Measurements from ENCODE around the gene TNS1.

The TNS1 gene

DNA sequence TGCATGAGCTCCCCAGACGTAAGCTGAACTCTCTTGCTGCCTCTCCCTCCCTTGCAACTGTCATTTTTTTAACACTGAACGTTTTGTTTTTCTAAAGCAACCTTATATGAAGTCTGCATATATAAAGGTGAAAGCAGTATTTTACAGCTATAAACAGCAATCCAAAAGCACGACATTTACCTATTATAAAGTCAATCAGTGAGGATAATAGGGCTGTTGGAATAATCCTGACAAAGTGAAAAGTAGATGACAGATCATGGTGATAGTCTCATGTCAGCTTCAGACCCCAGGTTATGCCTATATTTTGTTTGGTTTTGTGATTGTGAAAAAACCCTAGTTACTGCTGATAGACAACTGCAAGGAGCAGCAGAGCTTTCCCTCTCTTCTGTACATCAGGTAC lies 195.8 kb downstream of the TNS1 start:
- H3K27me3 ChIP-seq (replicated peaks; ENCODE audit: control insufficient read depth, insufficient read depth, low read length, poor library complexity, severe bottlenecking) = no peaks in the 10 kb centered on the region
- no peaks in the 10 kb centered on the region for H3K36me3 ChIP-seq (ENCODE audit: control insufficient read depth, insufficient read depth, low read length)
- H3K27ac ChIP-seq (ENCODE audit: insufficient read depth, low read length, poor library complexity, severe bottlenecking) = no peak overlapping the region
- H3K9me3 ChIP-seq (ENCODE audit: control insufficient read depth, low read length) = no peaks in the 10 kb centered on the region
- no peaks in the 10 kb centered on the region for H3K4me1 ChIP-seq (ENCODE audit: control insufficient read depth, insufficient read depth, low read length, poor library complexity, severe bottlenecking)
- DNase-seq = no peak
- no peak overlapping the region for H3K4me3 ChIP-seq (ENCODE audit: insufficient read depth, low read depth, low read length, poor library complexity, severe bottlenecking)

DNA sequence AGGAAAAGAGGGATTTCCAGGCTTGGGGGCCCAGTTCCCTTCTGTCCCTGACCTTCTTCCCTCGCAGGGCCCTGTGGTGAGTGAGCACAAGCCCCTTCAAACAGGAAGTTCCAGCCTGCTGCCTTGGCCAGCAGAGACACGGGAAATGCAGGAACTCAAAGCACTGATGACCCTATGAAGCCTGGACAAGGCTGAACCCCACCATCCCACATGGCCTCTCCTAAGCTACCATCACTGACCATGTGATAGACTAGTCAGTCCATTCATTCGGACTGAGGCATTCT lies 196.4 kb downstream of the TNS1 start:
- H3K27ac ChIP-seq (ENCODE audit: insufficient read depth, low read length, poor library complexity, severe bottlenecking) = no peak overlapping the region
- no peaks in the 10 kb centered on the region for H3K27me3 ChIP-seq (replicated peaks; ENCODE audit: control insufficient read depth, insufficient read depth, low read length, poor library complexity, severe bottlenecking)
- no peak overlapping the region for H3K4me3 ChIP-seq (ENCODE audit: insufficient read depth, low read depth, low read length, poor library complexity, severe bottlenecking)
- no peaks in the 10 kb centered on the region for H3K36me3 ChIP-seq (ENCODE audit: control insufficient read depth, insufficient read depth, low read length)
- no peaks in the 10 kb centered on the region for H3K9me3 ChIP-seq (ENCODE audit: control insufficient read depth, low read length)
- no peaks in the 10 kb centered on the region for H3K4me1 ChIP-seq (ENCODE audit: control insufficient read depth, insufficient read depth, low read length, poor library complexity, severe bottlenecking)
- no peak for DNase-seq

DNA sequence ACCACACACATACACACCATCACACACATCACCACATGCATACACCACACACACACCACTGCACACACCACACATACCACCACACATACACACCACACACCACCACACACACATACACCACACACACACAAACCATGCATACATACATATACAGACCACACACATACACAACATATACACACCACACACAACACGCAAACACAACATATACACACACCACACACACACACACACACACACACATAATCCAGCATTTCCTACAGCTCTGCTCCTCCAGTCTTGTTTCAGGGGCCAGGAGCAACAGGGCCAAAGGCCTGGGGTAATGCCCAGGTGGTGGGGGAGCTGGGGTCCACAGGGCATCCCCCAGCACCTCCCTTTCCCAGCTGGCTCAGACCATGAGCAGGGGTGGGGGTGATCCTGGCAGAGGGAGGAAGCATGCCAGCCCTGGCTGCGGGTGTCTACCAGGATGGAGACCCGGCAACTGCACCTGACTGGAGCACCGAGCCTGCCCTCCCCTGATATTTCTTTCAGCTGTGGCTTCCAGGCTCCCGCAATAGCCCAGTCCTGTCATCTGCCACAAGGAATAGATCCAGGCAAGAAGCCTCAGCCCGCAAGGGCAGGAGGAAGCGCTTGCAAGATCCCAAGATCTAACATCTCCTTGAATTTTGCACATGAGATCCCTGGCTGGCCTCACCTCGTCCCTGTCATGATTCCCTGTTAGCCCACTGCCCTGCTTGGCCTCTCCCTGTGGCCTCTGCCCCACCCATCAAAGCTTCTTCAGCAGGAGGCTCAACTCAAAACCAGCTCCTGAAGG lies 196.9 kb downstream of the TNS1 start:
- Histone ChIP-seq H3K4me1 (ENCODE audit: control insufficient read depth, insufficient read depth, low read length, poor library complexity, severe bottlenecking) (no peaks in the 10 kb centered on the region), H3K27ac (ENCODE audit: insufficient read depth, low read length, poor library complexity, severe bottlenecking) (no peak overlapping the region), H3K36me3 (ENCODE audit: control insufficient read depth, insufficient read depth, low read length) (no peaks in the 10 kb centered on the region), H3K9me3 (ENCODE audit: control insufficient read depth, low read length) (no peaks in the 10 kb centered on the region), H3K27me3 (replicated peaks; ENCODE audit: control insufficient read depth, insufficient read depth, low read length, poor library complexity, severe bottlenecking) (no peaks in the 10 kb centered on the region), H3K4me3 (ENCODE audit: insufficient read depth, low read depth, low read length, poor library complexity, severe bottlenecking) (no peak overlapping the region)
- no peak for DNase-seq

- DNase-seq = no peak
- no peaks in the 10 kb centered on the region for H3K4me1 ChIP-seq (ENCODE audit: control insufficient read depth, insufficient read depth, low read length, poor library complexity, severe bottlenecking)
- H3K27ac ChIP-seq (ENCODE audit: insufficient read depth, low read length, poor library complexity, severe bottlenecking) = no peak overlapping the region
- H3K36me3 ChIP-seq (ENCODE audit: control insufficient read depth, insufficient read depth, low read length) = no peaks in the 10 kb centered on the region
- no peak overlapping the region for H3K4me3 ChIP-seq (ENCODE audit: insufficient read depth, low read depth, low read length, poor library complexity, severe bottlenecking)
- H3K9me3 ChIP-seq (ENCODE audit: control insufficient read depth, low read length) = no peaks in the 10 kb centered on the region
- no peaks in the 10 kb centered on the region for H3K27me3 ChIP-seq (replicated peaks; ENCODE audit: control insufficient read depth, insufficient read depth, low read length, poor library complexity, severe bottlenecking)
These were observed 197.8 kb downstream of the TNS1 start for GRCh38 chr2:217804791-217805667.

DNA sequence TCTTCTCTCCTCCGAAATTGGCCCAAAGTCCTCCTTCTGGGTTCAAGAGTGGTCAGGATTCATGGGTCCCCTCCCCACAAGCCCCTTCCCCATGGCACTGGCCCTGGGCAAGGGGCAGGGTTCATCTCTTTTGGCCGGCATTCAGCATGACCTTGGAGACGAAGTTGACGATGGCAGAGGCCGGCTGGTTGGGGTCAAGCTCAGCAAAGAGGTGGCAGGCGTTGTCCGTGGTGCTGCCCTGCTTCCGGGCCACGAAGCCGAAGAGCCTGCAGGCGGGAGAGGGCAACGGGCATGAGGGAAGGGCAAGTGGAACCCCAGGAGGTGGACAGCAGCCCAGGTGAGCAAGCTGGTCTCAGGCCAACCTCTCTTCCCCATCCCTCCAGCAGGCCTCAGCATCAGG lies 198.5 kb downstream of the TNS1 start:
- no peaks in the 10 kb centered on the region for H3K4me1 ChIP-seq (ENCODE audit: control insufficient read depth, insufficient read depth, low read length, poor library complexity, severe bottlenecking)
- no peaks in the 10 kb centered on the region for H3K36me3 ChIP-seq (ENCODE audit: control insufficient read depth, insufficient read depth, low read length)
- H3K9me3 ChIP-seq (ENCODE audit: control insufficient read depth, low read length) = no peaks in the 10 kb centered on the region
- H3K27ac ChIP-seq (ENCODE audit: insufficient read depth, low read length, poor library complexity, severe bottlenecking) = no peak overlapping the region
- H3K4me3 ChIP-seq (ENCODE audit: insufficient read depth, low read depth, low read length, poor library complexity, severe bottlenecking) = no peak overlapping the region
- DNase-seq = no peak
- no peaks in the 10 kb centered on the region for H3K27me3 ChIP-seq (replicated peaks; ENCODE audit: control insufficient read depth, insufficient read depth, low read length, poor library complexity, severe bottlenecking)

- Histone ChIP-seq H3K36me3 (ENCODE audit: control insufficient read depth, insufficient read depth, low read length) (no peaks in the 10 kb centered on the region), H3K9me3 (ENCODE audit: control insufficient read depth, low read length) (no peaks in the 10 kb centered on the region), H3K27me3 (replicated peaks; ENCODE audit: control insufficient read depth, insufficient read depth, low read length, poor library complexity, severe bottlenecking) (no peaks in the 10 kb centered on the region), H3K4me3 (ENCODE audit: insufficient read depth, low read depth, low read length, poor library complexity, severe bottlenecking) (no peak overlapping the region), H3K27ac (ENCODE audit: insufficient read depth, low read length, poor library complexity, severe bottlenecking) (no peak overlapping the region), H3K4me1 (ENCODE audit: control insufficient read depth, insufficient read depth, low read length, poor library complexity, severe bottlenecking) (no peaks in the 10 kb centered on the region)
- DNase-seq = no peak
These were observed 199.2 kb downstream of the TNS1 start for GRCh38 chr2:217803653-217803960.

- H3K4me1 ChIP-seq (ENCODE audit: control insufficient read depth, insufficient read depth, low read length, poor library complexity, severe bottlenecking) = no peaks in the 10 kb centered on the region
- DNase-seq = no peak
- H3K4me3 ChIP-seq (ENCODE audit: insufficient read depth, low read depth, low read length, poor library complexity, severe bottlenecking) = no peak overlapping the region
- no peak overlapping the region for H3K27ac ChIP-seq (ENCODE audit: insufficient read depth, low read length, poor library complexity, severe bottlenecking)
- H3K27me3 ChIP-seq (replicated peaks; ENCODE audit: control insufficient read depth, insufficient read depth, low read length, poor library complexity, severe bottlenecking) = no peaks in the 10 kb centered on the region
- H3K36me3 ChIP-seq (ENCODE audit: control insufficient read depth, insufficient read depth, low read length) = no peaks in the 10 kb centered on the region
- H3K9me3 ChIP-seq (ENCODE audit: control insufficient read depth, low read length) = no peaks in the 10 kb centered on the region
These were observed 199.7 kb downstream of the TNS1 start for GRCh38 chr2:217802876-217803652.

- Histone ChIP-seq H3K9me3 (ENCODE audit: control insufficient read depth, low read length) (no peaks in the 10 kb centered on the region), H3K27me3 (replicated peaks; ENCODE audit: control insufficient read depth, insufficient read depth, low read length, poor library complexity, severe bottlenecking) (no peaks in the 10 kb centered on the region), H3K4me3 (ENCODE audit: insufficient read depth, low read depth, low read length, poor library complexity, severe bottlenecking) (no peak overlapping the region), H3K36me3 (ENCODE audit: control insufficient read depth, insufficient read depth, low read length) (no peaks in the 10 kb centered on the region), H3K27ac (ENCODE audit: insufficient read depth, low read length, poor library complexity, severe bottlenecking) (no peak overlapping the region), H3K4me1 (ENCODE audit: control insufficient read depth, insufficient read depth, low read length, poor library complexity, severe bottlenecking) (no peaks in the 10 kb centered on the region)
- no peak for DNase-seq
These were observed 200.5 kb downstream of the TNS1 start for GRCh38 chr2:217802266-217802665.

DNA sequence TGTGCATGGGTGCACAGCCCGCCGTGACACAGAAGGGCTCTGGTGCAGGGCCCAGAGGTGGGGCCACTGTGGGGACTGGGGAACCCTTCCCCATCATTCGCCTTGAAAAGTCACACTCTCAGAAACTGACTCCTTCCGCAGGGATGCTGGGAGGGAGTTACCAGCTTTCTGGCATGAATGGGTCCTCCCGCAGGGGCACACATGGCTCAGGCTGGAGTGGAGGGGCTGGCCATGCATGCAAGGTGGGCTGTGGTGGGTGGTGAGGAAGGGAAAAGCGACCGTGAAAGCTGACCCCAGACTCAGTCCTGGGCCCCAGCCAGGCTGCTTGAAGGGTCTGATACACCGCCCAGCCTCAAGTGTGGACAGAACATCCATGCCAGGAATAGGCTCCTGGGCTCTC lies 201.1 kb downstream of the TNS1 start:
- Histone ChIP-seq H3K4me1 (ENCODE audit: control insufficient read depth, insufficient read depth, low read length, poor library complexity, severe bottlenecking) (no peaks in the 10 kb centered on the region), H3K27me3 (replicated peaks; ENCODE audit: control insufficient read depth, insufficient read depth, low read length, poor library complexity, severe bottlenecking) (no peaks in the 10 kb centered on the region), H3K9me3 (ENCODE audit: control insufficient read depth, low read length) (no peaks in the 10 kb centered on the region), H3K36me3 (ENCODE audit: control insufficient read depth, insufficient read depth, low read length) (no peaks in the 10 kb centered on the region), H3K27ac (ENCODE audit: insufficient read depth, low read length, poor library complexity, severe bottlenecking) (no peak overlapping the region), H3K4me3 (ENCODE audit: insufficient read depth, low read depth, low read length, poor library complexity, severe bottlenecking) (no peak overlapping the region)
- DNase-seq = no peak

DNA sequence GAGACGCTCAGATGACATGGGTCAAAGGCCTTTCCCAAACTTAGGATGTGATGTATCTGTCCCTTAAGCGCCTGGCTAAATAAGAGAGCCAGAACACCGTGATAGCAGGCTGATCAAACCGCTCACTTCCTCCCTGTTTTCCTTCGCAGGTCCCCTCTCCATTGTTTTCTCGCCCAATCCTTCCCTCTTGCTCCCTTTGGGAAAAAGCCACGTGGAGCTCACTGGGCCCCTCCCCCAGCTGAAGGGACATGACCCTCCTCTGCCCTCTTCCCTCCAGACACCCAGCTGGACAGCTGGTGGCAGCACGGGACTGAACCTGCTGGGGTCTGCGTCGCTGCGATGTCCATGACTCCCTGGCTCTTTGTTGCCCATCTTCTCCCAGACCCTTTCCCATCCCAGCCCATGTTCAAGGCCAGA lies 201.7 kb downstream of the TNS1 start:
- Histone ChIP-seq H3K9me3 (ENCODE audit: control insufficient read depth, low read length) (no peaks in the 10 kb centered on the region), H3K36me3 (ENCODE audit: control insufficient read depth, insufficient read depth, low read length) (no peaks in the 10 kb centered on the region), H3K4me3 (ENCODE audit: insufficient read depth, low read depth, low read length, poor library complexity, severe bottlenecking) (no peak overlapping the region), H3K4me1 (ENCODE audit: control insufficient read depth, insufficient read depth, low read length, poor library complexity, severe bottlenecking) (no peaks in the 10 kb centered on the region), H3K27ac (ENCODE audit: insufficient read depth, low read length, poor library complexity, severe bottlenecking) (no peak overlapping the region), H3K27me3 (replicated peaks; ENCODE audit: control insufficient read depth, insufficient read depth, low read length, poor library complexity, severe bottlenecking) (no peaks in the 10 kb centered on the region)
- no peak for DNase-seq

Data from effector memory CD4-positive, alpha-beta T cell (primary cell).